Hepatocyte (in vitro differentiated cells): ENCODE results near the gene TEX261. TPM values are rescaled to one million over a fixed set of nuclear protein-coding genes. Genes with fewer than 3 reads are reported as not detected.
"Not testable (repeated sequence)": the region's sequence is repeated elsewhere in the genome, so short reads cannot be mapped to it uniquely, and the experiment has no call there.

Experiments used
- DNase-seq: peaks from one replicate; pipeline ENCODE4 v3.0.0-alpha.2; 2016; ENCODE audit warnings: low spot score
- H2AFZ ChIP-seq: fragments of 200-600 bp; sonication (generic); 2 replicates; pipeline ENCODE4 v1.6.0; 2016; ENCODE audit warnings: antibody characterized with exemption, mild to moderate bottlenecking
- H3K27ac ChIP-seq: fragments of 200-600 bp; sonication (generic); 2 replicates; pipeline ENCODE4 v1.5.1; 2016; ENCODE audit warnings: mild to moderate bottlenecking
- H3K27me3 ChIP-seq: fragments of 200-600 bp; sonication (generic); 2 replicates; pipeline ENCODE4 v1.6.1; 2016
- H3K36me3 ChIP-seq: fragments of 200-600 bp; sonication (generic); replicated peaks from 2 replicates; pipeline ENCODE4 v1.5.1; 2016; ENCODE audit warnings: low read depth; ENCODE audit not compliant: insufficient read depth
- H3K4me1 ChIP-seq: fragments of 200-600 bp; sonication (generic); 2 replicates; pipeline ENCODE4 v1.5.1; 2016; ENCODE audit warnings: mild to moderate bottlenecking, moderate library complexity; ENCODE audit not compliant: insufficient read depth
- H3K4me2 ChIP-seq: fragments of 200-600 bp; sonication (generic); 2 replicates; pipeline ENCODE4 v1.6.0; 2016
- H3K4me3 ChIP-seq: fragments of 200-600 bp; sonication (generic); 2 replicates; pipeline ENCODE4 v1.5.1; 2016; ENCODE audit warnings: mild to moderate bottlenecking
- H3K79me2 ChIP-seq: fragments of 200-600 bp; sonication (generic); 2 replicates; pipeline ENCODE4 v1.6.0; 2017; ENCODE audit warnings: mild to moderate bottlenecking
- H3K9me2 ChIP-seq: fragments of 200-600 bp; sonication (generic); replicated peaks from 2 replicates; pipeline ENCODE4 v1.6.0; 2017; ENCODE audit warnings: mild to moderate bottlenecking; ENCODE audit not compliant: insufficient read depth
- H3K9me3 ChIP-seq: fragments of 200-600 bp; sonication (generic); 2 replicates; pipeline ENCODE4 v1.5.1; 2016; ENCODE audit warnings: low read depth, mild to moderate bottlenecking
- H4K20me1 ChIP-seq: fragments of 200-600 bp; sonication (generic); 2 replicates; pipeline ENCODE4 v1.6.0; 2016; ENCODE audit warnings: mild to moderate bottlenecking; ENCODE audit not compliant: insufficient read depth, poor library complexity, severe bottlenecking
- EZH2 ChIP-seq: fragments of 200-600 bp; sonication (generic); IDR thresholded peaks from 2 replicates; pipeline ENCODE4 v1.6.1; 2016; ENCODE audit warnings: antibody characterized with exemption, mild to moderate bottlenecking, borderline replicate concordance
- EZH2phosphoT487 ChIP-seq: fragments of 200-600 bp; sonication (generic); IDR thresholded peaks from one replicate; pipeline ENCODE4 v1.6.1; 2018; ENCODE audit warnings: antibody characterized with exemption, mild to moderate bottlenecking, low read depth, moderate library complexity; ENCODE audit not compliant: unreplicated experiment, severe bottlenecking
- WGBS: methylation state at CpG from one replicate; pipeline ENCODE4 v1.1.6; 2016; ENCODE audit warnings: low lambda C conversion rate; ENCODE audit errors: missing lambda C conversion rate; 5-methylcytosine and 5-hydroxymethylcytosine counted together
- polyA plus RNA-seq: library from polyadenylated mRNA; unstranded; fragments of >200 nt; fragmentation: Nextera tagmentation; extraction: Ambion mirVana; gene quantifications from 2 replicates; pipeline ENCODE4 v1.2.1, GENCODE V29; 2016
- total RNA-seq: library from RNA; depleted of rRNA; stranded (reverse); fragments of >200 nt; gene quantifications from 2 replicates; pipeline ENCODE4 v1.2.3, GENCODE V29; 2014
- TF ChIP-seq, protein P1 (sequence below): fragments of 200-600 bp; sonication (generic); IDR thresholded peaks from 2 replicates; pipeline ENCODE4 v1.5.1; 2016; ENCODE audit warnings: antibody characterized with exemption, mild to moderate bottlenecking; ENCODE audit not compliant: poor library complexity

TEX261 gene
- total RNA-seq (62.6 and 81.0 TPM in 2 replicates), polyA plus RNA-seq (39.5 and 41.5 TPM in 2 replicates)

DNA sequence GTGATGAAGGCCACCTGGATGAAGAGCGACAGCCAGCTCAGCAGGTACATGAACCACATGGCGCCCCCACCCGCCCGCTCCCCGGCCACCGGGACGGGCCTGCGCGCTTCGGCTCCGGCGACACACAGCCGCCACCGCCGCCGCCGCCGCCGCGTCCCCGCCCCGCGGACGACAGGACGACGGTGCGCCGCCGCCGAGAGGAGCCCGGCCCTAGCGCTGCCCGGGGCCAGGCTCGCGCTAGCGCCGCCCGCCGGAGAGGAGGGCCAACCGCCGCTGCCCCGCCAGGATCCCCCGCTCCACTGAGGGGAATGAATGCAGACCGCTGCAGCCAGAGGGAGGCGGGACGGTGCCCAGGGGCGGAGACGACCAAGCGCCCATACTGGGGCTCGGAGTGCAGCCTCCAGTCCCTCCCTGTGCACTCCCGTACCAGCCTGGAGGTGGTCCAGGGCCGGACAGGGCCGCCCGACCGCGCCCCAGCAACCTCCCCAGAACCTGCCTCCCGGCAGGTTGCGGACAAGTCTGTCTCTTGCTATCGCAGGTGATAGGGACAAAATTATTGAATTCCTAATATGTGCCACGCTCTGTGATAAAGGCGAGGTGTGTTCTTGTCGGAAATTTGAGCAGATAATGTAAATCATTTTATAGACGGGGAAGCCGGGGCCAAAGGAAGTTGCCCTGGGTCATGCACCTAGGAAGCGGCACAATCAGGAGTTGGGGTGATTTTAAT lies at the start of gene TEX261:
TEX261 (minus strand) TSS at position 175 of the 727 bp plus-strand sequence; CDS start at position 59, 116 bp downstream.
- H3K4me2 ChIP-seq, result peak within 1 kb of the TSS; percentile 99
- peak within 1 kb of the TSS; percentile 97 for H2AFZ ChIP-seq
- H3K9me3 ChIP-seq, result no peaks in the 10 kb centered on the region
- no peaks in the 10 kb centered on the region for H3K9me2 ChIP-seq
- H3K4me3 ChIP-seq, result peak within 1 kb of the TSS; percentile 93
- TF ChIP-seq EZH2 (no peak), EZH2phosphoT487 (no peak)
- TF ChIP-seq, protein P1, sequence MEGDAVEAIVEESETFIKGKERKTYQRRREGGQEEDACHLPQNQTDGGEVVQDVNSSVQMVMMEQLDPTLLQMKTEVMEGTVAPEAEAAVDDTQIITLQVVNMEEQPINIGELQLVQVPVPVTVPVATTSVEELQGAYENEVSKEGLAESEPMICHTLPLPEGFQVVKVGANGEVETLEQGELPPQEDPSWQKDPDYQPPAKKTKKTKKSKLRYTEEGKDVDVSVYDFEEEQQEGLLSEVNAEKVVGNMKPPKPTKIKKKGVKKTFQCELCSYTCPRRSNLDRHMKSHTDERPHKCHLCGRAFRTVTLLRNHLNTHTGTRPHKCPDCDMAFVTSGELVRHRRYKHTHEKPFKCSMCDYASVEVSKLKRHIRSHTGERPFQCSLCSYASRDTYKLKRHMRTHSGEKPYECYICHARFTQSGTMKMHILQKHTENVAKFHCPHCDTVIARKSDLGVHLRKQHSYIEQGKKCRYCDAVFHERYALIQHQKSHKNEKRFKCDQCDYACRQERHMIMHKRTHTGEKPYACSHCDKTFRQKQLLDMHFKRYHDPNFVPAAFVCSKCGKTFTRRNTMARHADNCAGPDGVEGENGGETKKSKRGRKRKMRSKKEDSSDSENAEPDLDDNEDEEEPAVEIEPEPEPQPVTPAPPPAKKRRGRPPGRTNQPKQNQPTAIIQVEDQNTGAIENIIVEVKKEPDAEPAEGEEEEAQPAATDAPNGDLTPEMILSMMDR, result peak; percentile 71
- H3K4me1 ChIP-seq, result peaks cover 12% of the 10 kb centered on the region
- 1% methylated on average over 58 of the region's 65 CpGs for WGBS
- H3K36me3 ChIP-seq, result no peaks in the 10 kb centered on the region
- H4K20me1 ChIP-seq, result peaks cover 12% of the 10 kb centered on the region
- H3K27ac ChIP-seq, result peak within 1 kb of the TSS; percentile 78
- DNase-seq, result peak; percentile 95
- H3K79me2 ChIP-seq, result peaks cover 24% of the 10 kb centered on the region
- H3K27me3 ChIP-seq, result no peaks in the 10 kb centered on the region

DNA sequence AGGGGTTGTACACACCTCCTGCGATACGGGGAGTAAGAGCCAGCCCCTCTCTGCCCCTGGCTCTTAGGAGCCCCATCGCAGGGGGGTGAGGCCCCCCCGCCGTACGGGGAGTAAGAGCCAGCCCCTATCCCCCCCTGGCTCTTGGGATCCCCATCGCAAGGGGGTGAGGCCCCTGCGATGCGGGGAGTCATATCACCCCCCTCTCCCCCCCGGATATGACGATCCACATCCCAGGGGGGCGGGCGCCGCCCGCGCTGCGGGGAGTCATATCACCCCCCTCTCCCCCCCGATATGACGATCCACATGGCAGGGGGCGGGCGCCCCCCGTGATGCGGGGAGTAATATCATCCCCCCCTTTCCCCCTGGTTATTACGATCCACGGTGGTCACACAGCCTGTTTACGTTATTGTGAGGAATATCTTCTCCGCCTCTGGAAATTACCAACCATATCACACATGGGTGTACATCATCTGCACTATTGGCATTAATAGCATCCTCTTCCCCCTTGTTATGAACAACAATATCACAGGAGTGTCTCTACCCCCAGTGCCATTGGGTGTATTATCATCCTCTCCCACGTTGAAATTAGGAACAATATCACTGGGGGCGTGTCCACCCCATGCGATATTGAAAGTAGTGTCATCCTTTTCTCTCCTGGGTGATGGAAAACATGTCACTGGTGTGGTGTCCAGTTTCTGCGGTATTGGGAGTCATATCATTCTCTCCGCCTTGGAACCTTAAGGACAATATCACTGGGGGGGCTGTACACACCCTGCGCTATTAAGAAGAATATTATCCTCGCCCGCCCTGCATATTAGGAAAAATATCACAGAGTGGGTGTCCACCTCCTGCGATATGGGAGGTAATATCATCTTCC lies 49.1 kb upstream of the TEX261 start:
- Histone ChIP-seq H3K4me2 (no peak overlapping the region), H4K20me1 (no peaks in the 10 kb centered on the region), H3K27ac (no peak overlapping the region), H3K4me3 (no peak overlapping the region), H3K9me3 (no peaks in the 10 kb centered on the region), H3K9me2 (no peaks in the 10 kb centered on the region), H3K27me3 (no peaks in the 10 kb centered on the region), H3K4me1 (no peaks in the 10 kb centered on the region), H3K79me2 (no peaks in the 10 kb centered on the region), H3K36me3 (no peaks in the 10 kb centered on the region), H2AFZ (no peak overlapping the region)
- WGBS, result 90% methylated on average over 15 of the region's 36 CpGs
- DNase-seq, result no peak
- TF ChIP-seq EZH2, result no peak
- TF ChIP-seq, protein P1, result no peak
- TF ChIP-seq EZH2phosphoT487, result no peak

DNA sequence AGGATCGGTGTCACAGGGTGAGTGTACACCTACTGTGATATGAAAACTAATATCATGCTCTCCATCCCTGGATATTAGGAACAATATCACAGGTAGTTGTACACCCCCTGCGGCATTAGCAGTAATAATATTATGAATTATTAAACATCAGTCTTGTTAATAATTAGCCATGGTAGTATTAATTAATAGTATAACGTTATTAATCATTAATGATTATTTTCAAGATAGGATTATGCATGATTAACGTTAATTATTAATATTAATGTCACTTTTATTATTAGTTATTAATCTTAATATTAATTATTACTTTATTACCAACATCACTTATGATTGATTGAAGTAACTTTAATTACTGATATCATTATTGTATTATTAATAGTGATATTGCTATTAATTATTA lies 47.6 kb upstream of the TEX261 start:
- no peak for DNase-seq
- TF ChIP-seq EZH2phosphoT487 (no peak), EZH2 (no peak)
- TF ChIP-seq, protein P1, result no peak
- Histone ChIP-seq H3K36me3 (no peaks in the 10 kb centered on the region), H3K9me2 (no peaks in the 10 kb centered on the region), H3K27ac (no peak overlapping the region), H3K4me1 (no peaks in the 10 kb centered on the region), H3K79me2 (no peaks in the 10 kb centered on the region), H3K27me3 (no peaks in the 10 kb centered on the region), H3K4me3 (no peak overlapping the region), H4K20me1 (no peaks in the 10 kb centered on the region), H3K4me2 (no peak overlapping the region), H3K9me3 (no peaks in the 10 kb centered on the region), H2AFZ (no peak overlapping the region)
- 61% methylated on average over 4 of the region's 4 CpGs for WGBS

DNA sequence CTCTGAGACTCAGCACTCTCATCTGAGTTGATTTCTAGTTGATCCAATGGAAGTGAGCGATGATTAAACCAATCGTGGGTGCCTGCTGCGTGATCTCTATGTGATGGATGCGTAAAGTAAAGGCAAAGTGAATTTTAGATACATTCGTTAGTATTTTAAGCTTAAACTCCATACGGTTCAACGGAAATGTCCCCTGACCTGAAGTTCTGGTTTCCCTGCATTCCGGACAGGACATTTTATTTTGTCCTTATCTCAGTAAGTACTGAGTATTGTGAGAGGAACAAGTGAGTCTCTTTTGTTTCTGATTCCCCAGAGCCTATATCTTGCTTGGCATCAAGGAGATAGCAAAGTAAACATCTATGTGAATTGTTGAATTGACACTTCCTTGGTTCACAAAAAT lies 41.6 kb upstream of the TEX261 start:
- H3K4me2 ChIP-seq, result not testable (repeated sequence)
- WGBS, result 70% methylated on average over 8 of the region's 8 CpGs

More for the DNA sequence above, 41.6 kb upstream of the TEX261 start:
- not testable (repeated sequence) for H4K20me1 ChIP-seq, H3K9me3 ChIP-seq, DNase-seq, H3K36me3 ChIP-seq, H3K27me3 ChIP-seq, H3K9me2 ChIP-seq, H3K27ac ChIP-seq, H3K79me2 ChIP-seq, H3K4me1 ChIP-seq, H2AFZ ChIP-seq, H3K4me3 ChIP-seq
